Neural cell (in vitro differentiated cells): Measurements from ENCODE around the gene REM2. TPM values are rescaled to one million over a fixed set of nuclear protein-coding genes. Genes with fewer than 3 reads are reported as not detected.

Source experiments
- H2AFZ ChIP-seq: fragments of 200-600, 300-800 bp; sonication (generic), shearing (Covaris generic); 2 replicates; pipeline ENCODE4 v1.6.0; 2014; ENCODE audit warnings: low read depth, mild to moderate bottlenecking, antibody characterized with exemption, low read length, moderate library complexity
- H3F3A ChIP-seq: fragments of 200-600 bp; shearing (Covaris generic); 2 replicates; pipeline ENCODE4 v1.6.1; 2016; ENCODE audit warnings: mild to moderate bottlenecking, moderate library complexity, mixed read lengths, antibody characterized with exemption, low read length; ENCODE audit not compliant: insufficient read depth, poor library complexity, severe bottlenecking
- H3K27ac ChIP-seq: fragments of 200-600, 300-800 bp; sonication (generic), shearing (Covaris generic); 2 replicates; pipeline ENCODE4 v1.5.1; 2014; ENCODE audit warnings: mild to moderate bottlenecking, low read length, moderate library complexity
- H3K27me3 ChIP-seq: fragments of 300-800, 200-600 bp; sonication (generic), shearing (Covaris generic); 2 replicates; pipeline ENCODE4 v1.6.0; 2014; ENCODE audit warnings: mild to moderate bottlenecking, low read depth, low read length, moderate library complexity; ENCODE audit not compliant: insufficient read depth
- H3K36me3 ChIP-seq: fragments of 300-800, 200-600 bp; sonication (generic), shearing (Covaris generic); 2 replicates; pipeline ENCODE4 v1.5.1; 2014; ENCODE audit warnings: mild to moderate bottlenecking, antibody characterized with exemption, low read length, moderate library complexity; ENCODE audit not compliant: insufficient read depth
- H3K4me2 ChIP-seq: fragments of 300-800, 200-600 bp; sonication (generic), shearing (Covaris generic); 2 replicates; pipeline ENCODE4 v1.6.0; 2014; ENCODE audit warnings: mild to moderate bottlenecking, low read length
- H3K4me3 ChIP-seq: fragments of 300-800, 200-600 bp; sonication (generic), shearing (Covaris generic); 2 replicates; pipeline ENCODE4 v1.5.1; 2014; ENCODE audit warnings: mild to moderate bottlenecking, low read length, moderate library complexity
- H3K79me2 ChIP-seq: fragments of 200-600 bp; shearing (Covaris generic); replicated peaks from 2 replicates; pipeline ENCODE4 v1.6.0; 2014; ENCODE audit warnings: mild to moderate bottlenecking, low read length, moderate library complexity; ENCODE audit not compliant: insufficient read depth
- H3K9ac ChIP-seq: fragments of 300-800, 200-600 bp; sonication (generic), shearing (Covaris generic); 2 replicates; pipeline ENCODE4 v1.6.1; 2016; ENCODE audit warnings: mild to moderate bottlenecking, low read length, mixed read lengths
- H3K9me2 ChIP-seq: fragments of 200-600 bp; shearing (Covaris generic); 2 replicates; pipeline ENCODE4 v1.6.1; 2016; ENCODE audit warnings: mild to moderate bottlenecking, low read length, mixed read lengths; ENCODE audit not compliant: insufficient read depth
- H3K9me3 ChIP-seq: fragments of 200-600, 300-800 bp; sonication (generic), shearing (Covaris generic); 2 replicates; pipeline ENCODE4 v1.6.1; 2016; ENCODE audit warnings: mild to moderate bottlenecking, mixed run types, low read length, moderate library complexity, mixed read lengths
- H4K20me1 ChIP-seq: fragments of 200-600 bp; shearing (Covaris generic); 2 replicates; pipeline ENCODE4 v1.6.1; 2016; ENCODE audit warnings: mild to moderate bottlenecking, mixed run types; ENCODE audit not compliant: insufficient read depth
- EP300 ChIP-seq: fragments of 450-650 bp; conservative IDR thresholded peaks from 2 replicates; pipeline ENCODE4 v1.6.1; 2014; ENCODE audit warnings: antibody characterized with exemption, mild to moderate bottlenecking, moderate library complexity; ENCODE audit not compliant: poor library complexity, severe bottlenecking
- EZH2 ChIP-seq: fragments of 200-600, 300-800 bp; shearing (Covaris generic), sonication (generic); IDR thresholded peaks from 2 replicates; pipeline ENCODE4 v1.6.1; 2014; ENCODE audit warnings: antibody characterized with exemption, low read length, borderline replicate concordance, mild to moderate bottlenecking; ENCODE audit not compliant: insufficient read depth, poor library complexity, severe bottlenecking
- MXI1 ChIP-seq: fragments of 450-650 bp; conservative IDR thresholded peaks from 2 replicates; pipeline ENCODE4 v1.6.1; 2014; ENCODE audit warnings: antibody characterized with exemption, mild to moderate bottlenecking; ENCODE audit not compliant: poor library complexity, severe bottlenecking
- POLR2AphosphoS5 ChIP-seq: IDR thresholded peaks from 2 replicates; pipeline ENCODE4 v1.6.1; 2012
- RAD21 ChIP-seq: fragments of 450-650 bp; conservative IDR thresholded peaks from 2 replicates; pipeline ENCODE4 v1.6.1; 2014; ENCODE audit warnings: antibody characterized with exemption, mild to moderate bottlenecking, moderate library complexity
- SMC3 ChIP-seq: fragments of 450-650 bp; conservative IDR thresholded peaks from 2 replicates; pipeline ENCODE4 v1.6.1; 2014; ENCODE audit warnings: antibody characterized with exemption, mild to moderate bottlenecking, moderate library complexity; ENCODE audit not compliant: poor library complexity
- TAF1 ChIP-seq: IDR thresholded peaks from 2 replicates; pipeline ENCODE4 v1.6.1; 2012; ENCODE audit warnings: low read depth
- polyA plus RNA-seq: library from polyadenylated mRNA; depleted of rRNA; stranded (reverse); fragments of >200 nt; gene quantifications from 2 replicates; pipeline ENCODE4 v1.2.3, GENCODE V29; 2014
- TF ChIP-seq, protein P1 (sequence below): IDR thresholded peaks from 2 replicates; pipeline ENCODE4 v1.6.1; 2012; ENCODE audit warnings: borderline replicate concordance
- TF ChIP-seq, protein P2 (sequence below): fragments of 450-650 bp; IDR thresholded peaks from 2 replicates; pipeline ENCODE4 v1.5.1; 2014; ENCODE audit warnings: antibody characterized with exemption, mild to moderate bottlenecking, moderate library complexity; ENCODE audit not compliant: poor library complexity, severe bottlenecking

Gene REM2
- polyA plus RNA-seq, 1 donor from 2014 or later, result 28.6 TPM

DNA sequence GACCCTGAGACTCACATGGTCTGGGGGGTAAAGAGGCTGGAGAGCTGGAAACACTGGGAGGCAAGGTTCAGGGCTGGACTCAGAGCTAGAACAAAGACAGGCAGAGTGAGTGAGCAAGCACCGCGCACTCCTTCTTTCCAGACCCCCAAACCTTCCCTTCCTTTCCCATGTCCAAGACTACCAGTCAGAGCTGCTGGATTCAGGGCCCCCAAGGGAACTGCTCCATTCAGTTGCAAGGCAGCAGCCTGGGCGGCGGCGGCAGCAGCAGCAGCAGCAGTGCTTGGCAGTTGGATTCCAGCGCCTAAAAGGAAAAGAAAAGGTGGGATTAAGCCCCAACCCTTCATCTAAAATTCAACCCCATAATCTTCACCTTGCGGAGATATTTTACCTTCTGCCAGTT lies 18.8 kb downstream of the REM2 start:
- Histone ChIP-seq H3K9ac (no peak overlapping the region), H2AFZ (no peak overlapping the region), H3K4me2 (no peak overlapping the region), H3K9me2 (no peaks in the 10 kb centered on the region), H3K4me3 (no peak overlapping the region), H3K27me3 (no peaks in the 10 kb centered on the region), H3K27ac (no peak overlapping the region), H3K9me3 (no peaks in the 10 kb centered on the region), H4K20me1 (no peaks in the 10 kb centered on the region), H3K36me3 (peaks cover 16% of the 10 kb centered on the region), H3K79me2 (no peaks in the 10 kb centered on the region), H3F3A (no peaks in the 10 kb centered on the region)
- TF ChIP-seq MXI1, result no peak
- TF ChIP-seq, protein P1, sequence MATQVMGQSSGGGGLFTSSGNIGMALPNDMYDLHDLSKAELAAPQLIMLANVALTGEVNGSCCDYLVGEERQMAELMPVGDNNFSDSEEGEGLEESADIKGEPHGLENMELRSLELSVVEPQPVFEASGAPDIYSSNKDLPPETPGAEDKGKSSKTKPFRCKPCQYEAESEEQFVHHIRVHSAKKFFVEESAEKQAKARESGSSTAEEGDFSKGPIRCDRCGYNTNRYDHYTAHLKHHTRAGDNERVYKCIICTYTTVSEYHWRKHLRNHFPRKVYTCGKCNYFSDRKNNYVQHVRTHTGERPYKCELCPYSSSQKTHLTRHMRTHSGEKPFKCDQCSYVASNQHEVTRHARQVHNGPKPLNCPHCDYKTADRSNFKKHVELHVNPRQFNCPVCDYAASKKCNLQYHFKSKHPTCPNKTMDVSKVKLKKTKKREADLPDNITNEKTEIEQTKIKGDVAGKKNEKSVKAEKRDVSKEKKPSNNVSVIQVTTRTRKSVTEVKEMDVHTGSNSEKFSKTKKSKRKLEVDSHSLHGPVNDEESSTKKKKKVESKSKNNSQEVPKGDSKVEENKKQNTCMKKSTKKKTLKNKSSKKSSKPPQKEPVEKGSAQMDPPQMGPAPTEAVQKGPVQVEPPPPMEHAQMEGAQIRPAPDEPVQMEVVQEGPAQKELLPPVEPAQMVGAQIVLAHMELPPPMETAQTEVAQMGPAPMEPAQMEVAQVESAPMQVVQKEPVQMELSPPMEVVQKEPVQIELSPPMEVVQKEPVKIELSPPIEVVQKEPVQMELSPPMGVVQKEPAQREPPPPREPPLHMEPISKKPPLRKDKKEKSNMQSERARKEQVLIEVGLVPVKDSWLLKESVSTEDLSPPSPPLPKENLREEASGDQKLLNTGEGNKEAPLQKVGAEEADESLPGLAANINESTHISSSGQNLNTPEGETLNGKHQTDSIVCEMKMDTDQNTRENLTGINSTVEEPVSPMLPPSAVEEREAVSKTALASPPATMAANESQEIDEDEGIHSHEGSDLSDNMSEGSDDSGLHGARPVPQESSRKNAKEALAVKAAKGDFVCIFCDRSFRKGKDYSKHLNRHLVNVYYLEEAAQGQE, result no peak
- TF ChIP-seq EZH2, result no peak
- TF ChIP-seq SMC3, result no peak
- TF ChIP-seq, protein P2, sequence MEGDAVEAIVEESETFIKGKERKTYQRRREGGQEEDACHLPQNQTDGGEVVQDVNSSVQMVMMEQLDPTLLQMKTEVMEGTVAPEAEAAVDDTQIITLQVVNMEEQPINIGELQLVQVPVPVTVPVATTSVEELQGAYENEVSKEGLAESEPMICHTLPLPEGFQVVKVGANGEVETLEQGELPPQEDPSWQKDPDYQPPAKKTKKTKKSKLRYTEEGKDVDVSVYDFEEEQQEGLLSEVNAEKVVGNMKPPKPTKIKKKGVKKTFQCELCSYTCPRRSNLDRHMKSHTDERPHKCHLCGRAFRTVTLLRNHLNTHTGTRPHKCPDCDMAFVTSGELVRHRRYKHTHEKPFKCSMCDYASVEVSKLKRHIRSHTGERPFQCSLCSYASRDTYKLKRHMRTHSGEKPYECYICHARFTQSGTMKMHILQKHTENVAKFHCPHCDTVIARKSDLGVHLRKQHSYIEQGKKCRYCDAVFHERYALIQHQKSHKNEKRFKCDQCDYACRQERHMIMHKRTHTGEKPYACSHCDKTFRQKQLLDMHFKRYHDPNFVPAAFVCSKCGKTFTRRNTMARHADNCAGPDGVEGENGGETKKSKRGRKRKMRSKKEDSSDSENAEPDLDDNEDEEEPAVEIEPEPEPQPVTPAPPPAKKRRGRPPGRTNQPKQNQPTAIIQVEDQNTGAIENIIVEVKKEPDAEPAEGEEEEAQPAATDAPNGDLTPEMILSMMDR, result no peak
- no peak for TF ChIP-seq EP300
- TF ChIP-seq RAD21, result no peak
- no peak for TF ChIP-seq TAF1
- TF ChIP-seq POLR2AphosphoS5, result no peak

DNA sequence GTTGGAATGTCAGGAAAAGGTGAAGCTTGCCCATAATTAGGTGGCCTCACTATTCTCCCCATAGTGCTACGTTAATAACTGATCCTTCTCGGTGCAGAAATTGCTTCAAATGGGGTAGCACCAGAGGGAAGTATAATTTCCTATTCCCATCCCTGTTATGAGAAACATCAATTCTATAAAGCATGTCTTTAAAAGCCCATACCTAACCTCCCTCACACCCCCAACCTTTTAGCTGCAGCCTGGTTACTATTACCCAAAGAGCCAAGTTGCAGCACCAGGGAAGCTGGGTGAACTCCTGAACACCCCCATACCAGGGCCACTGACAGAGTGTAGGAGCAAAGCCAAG lies 20.7 kb downstream of the REM2 start:
- Histone ChIP-seq H3K27me3 (no peaks in the 10 kb centered on the region), H3K9me3 (no peaks in the 10 kb centered on the region), H3K79me2 (no peaks in the 10 kb centered on the region), H2AFZ (no peak overlapping the region), H3K27ac (no peak overlapping the region), H3K9me2 (no peaks in the 10 kb centered on the region), H3K9ac (no peak overlapping the region), H4K20me1 (no peaks in the 10 kb centered on the region), H3F3A (no peaks in the 10 kb centered on the region), H3K4me2 (no peak overlapping the region), H3K4me3 (no peak overlapping the region), H3K36me3 (peaks cover 16% of the 10 kb centered on the region)
- TF ChIP-seq, protein P1, result no peak
- no peak for TF ChIP-seq POLR2AphosphoS5
- no peak for TF ChIP-seq EZH2
- no peak for TF ChIP-seq EP300
- no peak for TF ChIP-seq TAF1
- TF ChIP-seq MXI1, result no peak
- no peak for TF ChIP-seq SMC3
- no peak for TF ChIP-seq RAD21
- TF ChIP-seq, protein P2, result no peak
